H1 (cell line): ENCODE data around the gene SPDYE2. TPM values are rescaled to one million over a fixed set of nuclear protein-coding genes. Genes with fewer than 3 reads are reported as not detected.
"Not testable (repeated sequence)": the region's sequence is repeated elsewhere in the genome, so short reads cannot be mapped to it uniquely, and the experiment has no call there.

Experiments used
- CTCF ChIA-PET: fragments of 300-600 bp; sonication (Branson Sonifier 250); formaldehyde crosslinking; loops from one replicate; lab custom pipeline; 2021; ENCODE audit not compliant: partially characterized antibody; lab: Charles Lee
- POLR2A ChIA-PET: fragments of 300-600 bp; sonication (Branson Sonifier 250); formaldehyde crosslinking; loops from one replicate; lab custom pipeline; 2021; ENCODE audit warnings: inconsistent platforms; ENCODE audit not compliant: partially characterized antibody; lab: Charles Lee
- DNase-seq, 2 experiments: peaks; one replicate each; pipeline versions ENCODE4 v3.0.0 to v3.0.0-alpha.2; 2010 to 2022; ENCODE audit warnings: low spot score in 2 of 2, low read depth in 1 of 2, mixed read lengths in 1 of 2
- FAIRE-seq: peaks from 2 replicates; lab custom pipeline; 2011; peaks lifted over from hg19 to GRCh38; lab: Jason Lieb, UNC
- H2AFZ ChIP-seq: 2 replicates; pipeline ENCODE4 v1.8.1; 2012; ENCODE audit warnings: low read length, inconsistent platforms
- H2AK5ac ChIP-seq: 2 replicates; pipeline ENCODE4 v1.6.1; 2013; ENCODE audit warnings: low read depth, low read length
- H2BK120ac ChIP-seq: replicated peaks from 2 replicates; pipeline ENCODE3; 2013; ENCODE audit warnings: low read depth, low read length, inconsistent platforms
- H2BK12ac ChIP-seq: 2 replicates; pipeline ENCODE4 v1.6.1; 2013; ENCODE audit warnings: low read depth, low read length
- H2BK15ac ChIP-seq: 2 replicates; pipeline ENCODE4 v1.6.1; 2013; ENCODE audit warnings: low read length
- H2BK20ac ChIP-seq: 2 replicates; pipeline ENCODE4 v1.6.1; 2013; ENCODE audit warnings: low read length
- H2BK5ac ChIP-seq: 2 replicates; pipeline ENCODE4 v1.6.1; 2013; ENCODE audit warnings: low read depth, low read length
- H3K14ac ChIP-seq: 2 replicates; pipeline ENCODE4 v1.6.1; 2013; ENCODE audit warnings: inconsistent platforms; ENCODE audit not compliant: insufficient read length
- H3K18ac ChIP-seq: 2 replicates; pipeline ENCODE4 v1.6.1; 2013; ENCODE audit warnings: low read length; ENCODE audit errors: extremely low read depth
- H3K23ac ChIP-seq: 2 replicates; pipeline ENCODE4 v1.6.1; 2013; ENCODE audit warnings: inconsistent platforms; ENCODE audit not compliant: insufficient read length
- H3K23me2 ChIP-seq: 2 replicates; pipeline ENCODE4 v1.6.1; 2013; ENCODE audit warnings: low read depth, low read length
- H3K27ac ChIP-seq: 2 replicates; pipeline ENCODE4 v1.6.1; 2011; ENCODE audit warnings: low read depth, low read length, inconsistent platforms
- H3K27me3 ChIP-seq, 4 experiments: replicated peaks in 1 of 4; 1 replicate in 1 of 4; 2 replicates in 3 of 4; pipeline versions ENCODE4 v1.6.1 to v1.8.1; 2011 to 2013; ENCODE audit warnings: low read length in 3 of 4, mild to moderate bottlenecking in 3 of 4, inconsistent platforms in 2 of 4, mixed read lengths in 2 of 4, moderate library complexity in 1 of 4; ENCODE audit not compliant: control insufficient read depth in 3 of 4, insufficient read depth in 3 of 4; ENCODE audit errors: extremely low read depth in 1 of 4
- H3K36me3 ChIP-seq, 4 experiments: 2 replicates each; pipeline versions ENCODE4 v1.6.1 to v1.8.1; 2011 to 2013; ENCODE audit warnings: mild to moderate bottlenecking in 4 of 4, low read length in 3 of 4, moderate library complexity in 2 of 4, control low read depth in 1 of 4, inconsistent platforms in 1 of 4; ENCODE audit not compliant: insufficient read depth in 4 of 4, control insufficient read depth in 2 of 4
- H3K4ac ChIP-seq: replicated peaks from 2 replicates; pipeline ENCODE3; 2013; ENCODE audit warnings: low read length, low read depth, mixed read lengths, inconsistent platforms; ENCODE audit not compliant: insufficient read length
- H3K4me1 ChIP-seq, 4 experiments: replicated peaks in 1 of 4; 1 replicate in 1 of 4; 2 replicates in 3 of 4; pipeline versions ENCODE4 v1.6.1 to v1.8.1; 2011 to 2013; ENCODE audit warnings: low read length in 3 of 4, inconsistent platforms in 2 of 4, mixed read lengths in 1 of 4; ENCODE audit not compliant: insufficient read depth in 4 of 4, control insufficient read depth in 3 of 4
- H3K4me2 ChIP-seq, 2 experiments: 2 replicates each; pipeline versions ENCODE4 v1.6.1 to v1.8.1; 2011 to 2013; ENCODE audit warnings: low read depth in 2 of 2, low read length in 2 of 2, control low read depth in 1 of 2, inconsistent platforms in 1 of 2, mild to moderate bottlenecking in 1 of 2; ENCODE audit not compliant: insufficient read depth in 1 of 2
- H3K4me3 ChIP-seq, 4 experiments: fragments of 200-600, 300-600 bp in 1 of 4; sonication (generic), shearing (Covaris generic), sonication (Bioruptor Twin) in 1 of 4; 2 replicates each; pipeline versions ENCODE4 v1.5.1 to v1.8.1; 2011 to 2016; ENCODE audit warnings: low read length in 4 of 4, low read depth in 3 of 4, control low read depth in 2 of 4, inconsistent platforms in 2 of 4, mild to moderate bottlenecking in 2 of 4, mixed read lengths in 1 of 4, moderate library complexity in 1 of 4; ENCODE audit not compliant: insufficient read depth in 2 of 4; ENCODE audit errors: extremely low read depth in 1 of 4
- H3K56ac ChIP-seq: replicated peaks from 2 replicates; pipeline ENCODE3; 2013; ENCODE audit warnings: low read depth, mild to moderate bottlenecking, mixed read lengths, low read length, inconsistent platforms; ENCODE audit not compliant: insufficient read length
- H3K79me1 ChIP-seq: 2 replicates; pipeline ENCODE4 v1.6.1; 2013; ENCODE audit warnings: low read depth, low read length, control low read depth
- H3K79me2 ChIP-seq, 2 experiments: 2 replicates each; pipeline versions ENCODE4 v1.6.1 to v1.8.1; 2012 to 2013; ENCODE audit warnings: low read length in 2 of 2, mild to moderate bottlenecking in 2 of 2, inconsistent platforms in 1 of 2; ENCODE audit not compliant: insufficient read depth in 2 of 2, control insufficient read depth in 1 of 2
- H3K9ac ChIP-seq, 4 experiments: replicated peaks in 1 of 4; 1 replicate in 1 of 4; 2 replicates in 3 of 4; pipeline versions ENCODE4 v1.6.1 to v1.8.1; 2011 to 2013; ENCODE audit warnings: low read depth in 3 of 4, low read length in 3 of 4, control low read depth in 2 of 4, mild to moderate bottlenecking in 2 of 4, moderate library complexity in 2 of 4, inconsistent platforms in 1 of 4; ENCODE audit errors: extremely low read depth in 1 of 4
- H3K9me3 ChIP-seq, 2 experiments: 2 replicates each; pipeline versions ENCODE4 v1.6.1 to v1.8.1; 2012 to 2013; ENCODE audit warnings: mild to moderate bottlenecking in 2 of 2, moderate library complexity in 2 of 2, control low read depth in 1 of 2, inconsistent platforms in 1 of 2, low read depth in 1 of 2, low read length in 1 of 2, mixed read lengths in 1 of 2; ENCODE audit not compliant: insufficient read depth in 2 of 2
- H4K20me1 ChIP-seq, 2 experiments: replicated peaks in 1 of 2; 2 replicates each; pipeline versions ENCODE3 to v1.8.1; 2011 to 2013; ENCODE audit warnings: inconsistent platforms in 2 of 2, low read length in 2 of 2, mild to moderate bottlenecking in 1 of 2; ENCODE audit not compliant: insufficient read depth in 2 of 2, control insufficient read depth in 1 of 2
- H4K5ac ChIP-seq: 2 replicates; pipeline ENCODE4 v1.6.1; 2013; ENCODE audit warnings: low read length, low read depth, mixed read lengths, inconsistent platforms; ENCODE audit not compliant: insufficient read length
- H4K8ac ChIP-seq: 2 replicates; pipeline ENCODE4 v1.8.0; 2013; ENCODE audit warnings: mild to moderate bottlenecking, moderate library complexity, low read length, inconsistent platforms; ENCODE audit not compliant: insufficient read depth; ENCODE audit errors: extremely low read depth
- H4K91ac ChIP-seq: replicated peaks from 2 replicates; pipeline ENCODE3; 2013; ENCODE audit warnings: low read length, mixed read lengths, inconsistent platforms; ENCODE audit not compliant: insufficient read length
- WGBS, 2 experiments: shearing (Covaris generic) in 1 of 2; methylation state at CpG; one replicate each; pipeline versions ENCODE4 v1.1.6 to v1.1.7; 2013 to 2015; ENCODE audit warnings: low lambda C conversion rate in 2 of 2, mixed read lengths in 2 of 2, inconsistent platforms in 1 of 2, low coverage in 1 of 2, missing lambda C conversion rate in 1 of 2; ENCODE audit not compliant: insufficient replicate concordance in 2 of 2, insufficient coverage in 1 of 2, insufficient read length in 1 of 2; ENCODE audit errors: extremely low coverage in 1 of 2, missing lambda C conversion rate in 1 of 2; 5-methylcytosine and 5-hydroxymethylcytosine counted together
- long read RNA-seq, 2 experiments: library from RNA in 1 of 2; library from capped mRNA in 1 of 2; stranded (forward); transcript quantifications; one replicate each; pipeline ENCODE4 v2.0.0, GENCODE V29; 2021; ENCODE audit warnings: inconsistent platforms in 1 of 2
- polyA minus RNA-seq, 3 experiments: library from RNA; depleted of rRNA, polyadenylated mRNA; stranded (reverse); fragments of >200 nt; gene quantifications; 1 replicate in 2 of 3; 2 replicates in 1 of 3; pipeline ENCODE4 v1.2.3, GENCODE V29; 2011
- polyA plus RNA-seq, 7 experiments: library from polyadenylated mRNA; depleted of rRNA in 3 of 7; stranded (reverse) in 5 of 7; unstranded in 2 of 7; fragments of >200 nt in 5 of 7; fragments of 200-250 nt in 2 of 7; gene quantifications; 1 replicate in 5 of 7; 2 replicates in 1 of 7; 4 replicates in 1 of 7; pipeline versions ENCODE4 v1.2.1 to v1.2.3, GENCODE V29; 2011 to 2013; ENCODE audit warnings: missing spikeins in 2 of 7, mixed read lengths in 2 of 7
- total RNA-seq: library from RNA; stranded (reverse); fragmentation: NEBNext Ultra II Directional; extraction: Animal tissue kit (Norgen Biotek cat#: 25700); gene quantifications from 2 replicates; pipeline ENCODE4 v1.2.1, GENCODE V29; 2021

The SPDYE2 gene
- total RNA-seq (not detected in 2 replicates), polyA plus RNA-seq (2011; rRNA removed) (not detected in 2 replicates), polyA minus RNA-seq (2011; rRNA and poly(A)+ RNA removed) (not detected in 2 replicates)
- not detected for polyA plus RNA-seq (2011; cell fraction: cytosol; rRNA removed)
- polyA plus RNA-seq (2011; cell fraction: nucleus; rRNA removed) = not detected
- 1.4 to 3.5 TPM (median 2.4 TPM) in 4 replicates for polyA plus RNA-seq (2012, experiment 1 of 2)
- not detected for polyA plus RNA-seq (2012, experiment 2 of 2)
- not detected for polyA plus RNA-seq (2013, experiment 1 of 2)
- polyA plus RNA-seq (2013, experiment 2 of 2) = not detected
- polyA minus RNA-seq (2011; cell fraction: cytosol; rRNA and poly(A)+ RNA removed) = not detected
- polyA minus RNA-seq (2011; cell fraction: nucleus; rRNA and poly(A)+ RNA removed) = not detected
- long read RNA-seq, experiment 1 = 0 reads
- long read RNA-seq, experiment 2 = 0 reads

DNA sequence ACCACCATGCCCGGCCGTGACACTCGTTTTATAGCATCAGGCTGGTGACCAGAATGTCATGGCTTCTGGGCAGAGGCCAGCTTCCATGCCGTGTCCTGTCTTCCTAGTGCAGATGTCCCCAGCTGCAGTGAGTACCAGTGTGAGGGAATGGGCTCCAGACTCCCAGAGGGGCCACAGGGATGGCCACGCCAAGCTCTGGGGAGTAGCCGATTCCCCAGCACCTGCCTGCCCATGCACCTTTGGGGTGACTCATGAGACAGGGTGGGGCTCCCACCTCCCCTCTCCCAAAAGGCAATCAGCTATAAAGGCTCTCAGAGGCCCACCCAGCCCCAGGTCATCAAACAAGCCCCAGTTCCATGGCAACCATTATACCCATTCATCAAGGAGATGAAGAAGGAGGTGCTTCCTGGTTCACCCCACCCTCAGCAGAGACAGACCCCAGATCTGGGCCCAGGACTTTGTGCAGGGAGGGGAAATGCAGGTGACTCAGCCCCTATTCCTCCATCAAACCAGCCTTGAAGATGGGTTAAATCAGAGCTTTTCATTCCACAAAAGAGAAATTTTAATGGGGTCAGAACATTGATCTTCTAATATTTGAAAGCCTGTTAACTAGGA, at the start of gene SPDYE2:
SPDYE2 (plus strand) TSS at position 419 of the 615 bp plus-strand sequence. CDS start 2,030 bp downstream, outside the sequence.
- H2BK12ac ChIP-seq, DNase-seq, H4K5ac ChIP-seq, H2BK20ac ChIP-seq, H3K9ac ChIP-seq, H3K79me1 ChIP-seq, H3K14ac ChIP-seq, H3K4me2 ChIP-seq, H3K56ac ChIP-seq, H3K4me1 ChIP-seq, H4K91ac ChIP-seq, CTCF ChIA-PET, FAIRE-seq, H2BK15ac ChIP-seq, H3K36me3 ChIP-seq, H3K9me3 ChIP-seq, POLR2A ChIA-PET, H4K8ac ChIP-seq, H2BK120ac ChIP-seq, H4K20me1 ChIP-seq, H2AFZ ChIP-seq, H3K4ac ChIP-seq, H3K23ac ChIP-seq, H3K79me2 ChIP-seq, H2BK5ac ChIP-seq, H3K27me3 ChIP-seq, H3K23me2 ChIP-seq, H2AK5ac ChIP-seq, H3K18ac ChIP-seq, H3K27ac ChIP-seq, H3K4me3 ChIP-seq: not testable (repeated sequence)
- WGBS, 2 experiments = no CpG with 5 or more reads among the region's 6 CpGs
